GM04504 (cell line): Measurements from ENCODE around the gene SLC5A8.

Source experiments
- DNase-seq: peaks from one replicate; pipeline ENCODE4 v3.0.0-alpha.2; 2012; ENCODE audit warnings: low read depth

Gene SLC5A8, protein sequence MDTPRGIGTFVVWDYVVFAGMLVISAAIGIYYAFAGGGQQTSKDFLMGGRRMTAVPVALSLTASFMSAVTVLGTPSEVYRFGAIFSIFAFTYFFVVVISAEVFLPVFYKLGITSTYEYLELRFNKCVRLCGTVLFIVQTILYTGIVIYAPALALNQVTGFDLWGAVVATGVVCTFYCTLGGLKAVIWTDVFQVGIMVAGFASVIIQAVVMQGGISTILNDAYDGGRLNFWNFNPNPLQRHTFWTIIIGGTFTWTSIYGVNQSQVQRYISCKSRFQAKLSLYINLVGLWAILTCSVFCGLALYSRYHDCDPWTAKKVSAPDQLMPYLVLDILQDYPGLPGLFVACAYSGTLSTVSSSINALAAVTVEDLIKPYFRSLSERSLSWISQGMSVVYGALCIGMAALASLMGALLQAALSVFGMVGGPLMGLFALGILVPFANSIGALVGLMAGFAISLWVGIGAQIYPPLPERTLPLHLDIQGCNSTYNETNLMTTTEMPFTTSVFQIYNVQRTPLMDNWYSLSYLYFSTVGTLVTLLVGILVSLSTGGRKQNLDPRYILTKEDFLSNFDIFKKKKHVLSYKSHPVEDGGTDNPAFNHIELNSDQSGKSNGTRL

DNA sequence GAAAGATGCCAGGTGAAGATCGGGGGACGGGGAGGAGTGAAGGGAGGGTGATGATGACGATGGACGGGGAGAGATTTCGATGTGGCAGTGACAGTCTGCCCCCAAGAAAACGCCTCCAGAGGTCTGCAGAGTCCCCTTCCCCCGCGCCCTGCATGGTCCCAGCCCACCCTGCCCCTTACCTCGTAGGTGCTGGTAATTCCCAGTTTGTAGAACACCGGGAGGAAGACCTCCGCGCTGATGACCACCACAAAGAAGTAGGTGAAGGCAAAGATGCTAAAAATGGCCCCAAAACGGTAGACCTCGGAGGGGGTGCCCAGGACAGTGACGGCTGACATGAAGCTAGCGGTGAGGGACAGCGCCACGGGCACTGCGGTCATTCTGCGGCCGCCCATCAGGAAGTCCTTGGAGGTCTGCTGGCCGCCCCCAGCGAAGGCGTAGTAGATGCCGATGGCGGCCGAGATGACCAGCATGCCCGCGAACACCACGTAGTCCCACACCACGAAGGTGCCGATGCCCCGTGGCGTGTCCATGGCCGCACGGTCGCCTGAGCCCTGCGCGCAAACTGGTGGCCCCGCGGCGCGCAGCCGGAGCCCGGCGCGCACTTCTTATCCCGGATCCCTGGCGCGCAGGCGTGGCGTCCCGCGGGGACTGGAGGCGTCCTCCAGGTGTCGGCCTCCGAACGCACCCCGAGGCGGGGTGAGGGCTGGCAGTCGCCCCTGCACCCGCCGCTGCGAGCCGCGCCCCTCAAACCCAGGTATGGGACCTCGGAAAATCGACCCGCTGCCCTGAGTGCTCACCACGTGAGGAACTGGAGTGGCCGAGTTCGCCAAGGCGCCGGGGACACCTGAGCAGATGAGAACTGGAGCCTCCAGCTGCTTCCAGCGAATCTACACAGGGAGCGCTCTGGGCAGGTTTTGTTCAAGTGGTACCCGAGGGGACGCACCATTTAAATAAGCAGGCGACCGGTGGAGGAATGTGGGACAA is at the start of gene SLC5A8:
Gene SLC5A8 (minus strand): TSS at position 920 of the 984 bp plus-strand sequence. CDS start 390 bp downstream, at position 530.
- no peak for DNase-seq

DNA sequence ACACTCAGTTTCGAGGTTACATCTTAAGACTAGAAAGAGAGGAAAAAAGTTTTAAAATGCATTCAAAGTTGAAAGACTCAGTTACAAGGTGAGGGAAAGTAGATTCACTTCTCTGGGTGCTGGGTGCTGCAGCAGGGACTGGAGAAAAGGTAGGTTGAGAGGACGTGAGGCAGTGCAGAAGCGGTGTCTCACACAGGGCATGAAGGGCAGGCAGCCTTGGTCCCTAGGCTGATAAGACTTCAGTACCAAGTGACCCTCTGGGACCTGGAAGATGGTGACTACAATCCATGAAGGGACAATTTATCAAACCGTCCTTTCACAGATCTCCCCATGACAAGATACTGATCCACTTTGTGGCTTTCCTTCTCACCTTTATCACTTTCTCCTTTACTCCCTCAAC is 47.3 kb upstream of the SLC5A8 start:
- no peak for DNase-seq

DNA sequence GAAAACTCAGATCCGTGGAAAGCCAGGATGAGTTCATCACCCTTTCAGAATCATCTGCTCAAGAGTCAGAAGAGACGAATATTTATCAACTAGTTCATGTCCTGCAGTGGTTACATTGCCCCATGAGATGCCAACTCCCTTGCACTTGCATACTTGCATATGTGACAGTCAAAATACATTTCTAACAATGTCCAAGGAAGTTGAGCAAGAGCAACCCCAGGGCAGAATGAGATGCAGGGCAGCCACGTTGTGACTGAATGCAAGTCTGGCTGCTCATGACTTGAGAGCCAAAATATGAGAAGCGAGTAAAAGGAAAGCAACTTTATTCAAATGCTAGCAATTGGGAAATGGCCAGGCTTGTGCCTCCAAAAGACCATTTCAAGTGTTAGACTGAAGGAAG is 46.2 kb upstream of the SLC5A8 start:
- no peak for DNase-seq

DNA sequence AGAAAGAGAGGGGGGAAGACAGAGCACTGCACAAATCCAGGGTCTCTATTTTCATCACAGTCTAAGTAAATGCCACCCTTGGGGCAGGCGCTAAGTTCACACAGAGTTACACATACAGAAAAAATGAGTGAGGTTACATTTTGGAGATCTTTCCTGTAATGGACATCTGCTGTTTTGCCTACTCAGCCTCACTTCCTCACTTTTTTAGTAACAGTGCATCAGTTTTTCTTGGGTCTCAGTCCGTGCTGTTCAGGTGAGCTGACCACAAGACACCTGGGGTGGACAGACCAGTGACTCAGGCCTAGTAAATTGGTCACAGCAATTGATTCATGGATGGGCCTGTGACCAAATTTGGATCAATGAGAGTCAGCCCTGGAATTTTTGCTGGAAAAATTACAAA is 33.6 kb upstream of the SLC5A8 start:
- no peak for DNase-seq

DNA sequence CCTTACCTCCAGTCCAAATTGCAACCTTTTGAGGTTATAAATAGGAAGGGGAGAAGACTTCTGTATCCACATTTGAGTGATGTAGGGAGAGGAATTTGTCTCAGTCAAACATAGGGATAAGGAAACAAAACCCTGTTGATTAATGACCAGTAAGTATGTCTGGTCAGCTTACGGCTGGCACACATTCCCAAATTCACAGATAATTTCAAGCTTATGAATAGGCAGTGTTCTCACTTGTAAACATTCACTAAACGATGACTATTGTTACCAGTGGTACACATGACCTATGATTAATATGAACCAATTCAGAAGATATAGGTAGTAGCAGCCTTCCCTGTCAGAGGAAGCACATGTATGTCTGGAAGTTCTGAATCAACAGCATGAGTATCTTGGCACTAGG is 33.0 kb upstream of the SLC5A8 start:
- no peak for DNase-seq

DNA sequence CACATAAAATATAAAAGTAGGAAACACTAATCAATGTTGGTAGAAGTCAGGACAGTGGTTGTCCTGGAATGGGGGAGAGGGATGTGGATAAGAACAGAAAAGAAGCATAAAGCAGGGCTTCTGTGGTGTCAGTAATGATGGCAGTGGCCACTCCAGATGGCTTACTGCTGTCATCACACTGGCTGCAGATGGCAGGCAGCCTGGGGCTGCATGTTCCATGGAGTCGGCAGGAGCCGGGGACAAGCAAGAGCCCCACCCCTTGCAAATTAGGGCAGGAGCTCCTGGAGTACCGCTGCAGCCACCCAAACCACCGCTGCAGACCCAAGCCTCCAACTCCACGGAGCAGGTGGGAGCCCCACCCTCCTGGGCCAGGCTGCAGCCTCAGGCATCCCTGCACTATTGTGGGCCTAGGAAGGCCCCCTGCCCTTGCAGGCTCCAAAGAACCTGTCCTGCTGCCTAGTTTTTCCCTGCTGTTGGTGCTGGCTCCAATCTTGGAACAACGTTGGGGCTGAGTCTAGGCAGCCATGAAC is 28.8 kb upstream of the SLC5A8 start:
- no peak for DNase-seq

DNA sequence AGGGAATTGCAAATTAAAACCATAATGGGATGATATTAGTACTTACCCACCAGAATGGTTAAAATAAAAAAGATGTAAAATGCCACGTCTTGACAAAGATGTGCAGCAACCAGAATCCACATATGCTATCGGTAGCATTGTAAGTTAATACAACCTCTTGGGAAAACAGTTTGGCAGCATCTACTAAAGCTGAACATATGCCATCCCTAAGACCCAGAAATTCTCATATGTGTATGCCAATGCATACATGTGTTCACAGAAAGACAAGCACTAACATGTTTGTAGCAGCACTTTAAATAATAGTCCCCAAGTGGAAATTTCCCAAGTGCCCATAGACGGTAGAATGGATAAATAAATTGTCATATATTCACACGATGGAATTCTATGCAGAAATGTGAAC is 28.3 kb upstream of the SLC5A8 start:
- no peak for DNase-seq

DNA sequence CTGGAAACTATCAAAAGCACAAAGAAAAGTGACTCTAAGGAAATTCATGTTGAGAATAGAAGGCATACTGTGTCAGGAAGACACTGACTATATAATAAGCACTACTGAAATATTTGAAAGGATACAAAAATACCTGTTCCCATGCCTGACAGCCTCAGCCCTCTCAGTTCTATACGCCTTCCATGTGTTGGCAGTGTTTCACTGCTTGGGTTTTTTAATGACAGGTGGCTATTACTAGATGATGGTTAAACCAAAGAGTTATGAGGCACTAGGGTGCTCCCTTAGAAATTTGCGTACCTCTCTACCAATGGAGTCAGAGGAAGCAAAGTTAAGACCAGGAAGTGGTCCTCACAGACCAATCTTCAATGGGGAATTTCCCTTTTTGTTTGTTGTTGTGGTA is 25.6 kb upstream of the SLC5A8 start:
- no peak for DNase-seq

DNA sequence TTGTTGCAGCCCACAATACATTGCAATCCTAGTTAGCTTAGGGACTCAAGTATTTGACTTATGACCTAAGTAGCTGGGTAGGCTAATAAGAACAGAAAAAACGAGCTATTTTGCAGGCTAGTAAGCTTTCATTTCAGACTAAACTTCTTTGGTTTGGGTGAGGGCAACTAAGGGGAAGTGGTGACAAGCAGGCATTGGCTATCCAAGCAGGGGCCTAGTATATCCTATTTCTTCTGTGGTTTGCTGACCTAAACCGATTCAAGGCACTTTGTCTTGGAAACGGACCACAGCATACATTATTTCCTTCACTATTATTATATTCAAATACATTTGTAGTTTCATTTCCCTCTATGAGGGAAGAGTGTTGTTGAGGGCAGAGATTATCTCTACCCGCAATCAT is 21.6 kb upstream of the SLC5A8 start:
- no peak for DNase-seq

DNA sequence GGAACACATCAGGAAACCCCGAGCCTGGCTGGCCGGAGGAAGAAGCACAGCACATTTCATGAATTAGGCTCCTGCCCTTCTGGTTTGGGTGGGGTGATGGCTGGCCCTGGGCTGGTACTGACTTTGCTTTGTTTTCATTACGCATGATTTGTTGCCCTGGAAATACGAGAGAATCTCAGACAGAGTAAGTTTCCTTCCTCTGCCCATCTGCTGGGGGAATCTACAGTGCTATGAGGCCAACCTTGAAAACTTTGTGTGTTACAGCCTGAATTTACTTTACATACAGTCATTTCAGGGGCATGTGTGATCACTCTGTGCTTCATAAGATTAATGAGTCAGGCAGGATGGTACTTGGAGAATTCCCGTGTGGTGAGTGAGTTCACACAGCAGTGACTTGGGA is 20.5 kb upstream of the SLC5A8 start:
- DNase-seq: peak; percentile 42

DNA sequence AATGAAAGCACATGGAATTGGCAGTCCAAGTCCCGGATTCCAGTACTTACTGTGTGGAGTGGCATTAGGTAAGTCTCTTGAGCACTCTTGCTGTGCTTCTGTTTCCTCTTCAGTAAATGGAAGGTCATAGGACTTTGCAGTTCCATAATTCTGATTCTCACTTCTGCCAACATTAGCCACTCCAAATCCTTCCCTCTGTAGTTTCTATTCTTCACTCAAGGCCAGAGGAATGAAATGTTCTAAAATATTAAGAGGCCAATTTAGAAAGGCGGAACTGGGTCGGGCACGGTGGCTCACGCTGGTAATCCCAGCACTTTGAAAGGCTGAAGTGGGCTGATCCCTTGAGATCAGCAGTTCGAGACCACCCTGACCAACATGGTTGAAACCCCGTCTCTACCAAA is 19.8 kb upstream of the SLC5A8 start:
- no peak for DNase-seq

DNA sequence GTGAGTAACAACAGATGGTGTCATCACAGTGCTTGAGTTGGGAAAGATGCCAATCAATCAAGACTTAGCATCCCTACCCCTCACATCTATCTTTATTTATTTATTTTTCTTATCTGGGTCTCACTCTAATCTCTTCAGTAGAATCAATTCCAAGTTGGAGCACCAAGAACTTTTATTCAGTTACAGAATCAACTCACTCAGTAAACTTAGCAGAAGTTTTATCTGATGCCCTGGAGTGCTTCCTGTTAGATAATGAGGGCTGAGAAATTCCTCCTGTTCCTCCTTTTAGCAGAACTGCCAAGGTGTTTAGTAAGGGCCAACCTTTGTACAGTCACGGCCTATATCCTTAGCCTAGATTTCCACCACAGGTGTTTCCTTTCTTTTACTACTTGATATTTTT is 11.3 kb upstream of the SLC5A8 start:
- no peak for DNase-seq

DNA sequence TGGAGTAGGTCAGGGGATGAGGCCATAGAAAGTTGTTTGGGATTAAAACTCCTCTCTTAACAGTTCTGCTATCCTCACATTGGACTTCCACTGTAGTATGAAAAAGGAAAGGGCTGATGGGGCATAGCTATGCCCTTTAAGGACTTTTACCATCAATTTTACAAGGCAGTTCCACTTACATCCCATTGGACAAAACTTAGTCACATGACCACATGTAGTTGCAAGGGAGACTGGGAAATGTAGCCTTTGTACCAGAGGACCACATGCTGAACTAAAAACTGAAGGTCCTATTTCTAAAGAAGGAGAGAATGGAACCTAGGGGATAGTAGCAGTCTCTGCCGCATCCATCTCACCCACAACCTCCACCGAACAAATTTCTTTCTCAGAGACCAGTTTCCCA is 6.8 kb upstream of the SLC5A8 start:
- DNase-seq: no peak

DNA sequence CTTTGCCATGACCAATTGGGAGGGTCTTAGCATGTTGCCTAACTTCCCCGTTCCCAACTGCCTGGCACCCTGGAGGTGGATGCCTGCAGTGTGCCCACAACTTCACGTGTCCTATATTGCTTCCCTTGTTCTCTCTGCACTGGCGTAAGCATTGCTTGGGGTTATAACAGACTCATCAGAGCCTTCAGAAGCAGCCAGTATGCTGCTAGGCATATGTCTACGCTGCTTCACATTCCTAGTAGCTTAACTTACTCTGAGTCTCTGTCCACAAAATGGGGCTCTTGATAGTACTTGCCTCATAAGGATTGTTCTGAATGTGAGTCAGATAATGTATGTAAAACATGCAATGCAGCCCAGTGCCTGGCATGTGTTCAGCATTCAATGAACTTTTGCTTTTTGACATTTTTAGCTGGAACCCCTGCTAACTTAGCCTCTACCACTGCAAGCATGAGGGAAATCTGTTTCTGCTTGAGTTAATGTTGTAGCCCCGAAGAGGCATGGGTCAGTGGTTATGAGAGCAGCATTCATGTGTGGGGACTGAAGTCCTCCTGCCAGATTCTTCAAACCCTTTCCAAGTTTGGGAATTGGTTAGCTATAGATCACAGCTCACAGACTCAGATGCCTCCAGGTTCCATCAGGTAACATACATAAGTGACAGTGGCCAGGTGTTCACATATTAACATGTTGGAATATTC is 2.8 kb downstream of the SLC5A8 start:
- DNase-seq: no peak

DNA sequence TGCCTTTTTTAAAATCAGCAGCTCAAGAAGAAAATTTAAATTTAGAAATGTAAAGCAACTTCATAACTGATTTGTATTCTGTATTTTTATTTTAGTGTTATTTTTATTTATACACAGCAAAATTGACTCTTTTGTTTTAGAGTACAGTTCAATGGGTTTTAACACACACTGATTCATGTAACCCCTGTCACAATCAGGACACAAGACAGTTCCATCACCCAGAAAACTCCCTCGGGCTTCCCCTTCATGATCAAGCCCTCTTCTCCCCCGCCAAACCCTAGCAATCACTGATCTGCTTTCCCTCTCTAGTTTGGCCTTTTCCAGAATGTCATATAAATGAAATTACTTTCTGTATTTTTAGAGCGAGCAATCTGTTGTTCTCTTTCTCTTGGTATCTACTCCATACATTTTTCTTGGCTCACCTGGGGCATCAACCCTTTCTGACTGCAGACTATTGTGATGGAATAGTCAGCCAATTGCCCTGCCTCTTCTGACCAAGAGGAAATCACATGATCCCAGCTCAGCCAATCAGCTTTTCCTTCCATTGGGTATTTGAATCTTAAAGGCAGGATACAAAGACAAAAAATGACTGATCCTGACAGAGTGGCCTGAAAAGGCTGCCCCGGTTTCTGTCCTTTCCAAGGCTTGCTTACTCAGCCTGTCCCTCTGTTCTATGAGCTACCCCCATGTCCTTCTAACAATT is 5.3 kb downstream of the SLC5A8 start:
- DNase-seq: no peak

DNA sequence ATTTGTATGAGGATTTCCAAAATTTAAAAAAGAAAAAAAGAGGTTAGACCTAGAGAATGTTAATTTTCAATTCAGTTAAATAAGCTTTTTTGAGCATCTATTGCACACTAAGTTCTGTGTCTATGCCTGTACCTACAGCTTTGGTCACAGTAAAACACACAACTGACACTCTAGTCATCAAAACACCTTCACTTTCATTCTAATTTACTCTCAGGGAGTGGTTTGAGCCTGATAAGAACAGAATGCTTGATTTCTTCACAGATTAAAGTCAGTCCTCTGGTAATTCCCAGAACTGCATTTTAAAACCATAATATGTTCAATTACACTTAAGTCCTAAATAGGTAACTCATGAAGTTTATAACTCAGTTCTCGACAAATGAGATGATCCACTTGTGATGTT is 9.2 kb downstream of the SLC5A8 start:
- DNase-seq: no peak

DNA sequence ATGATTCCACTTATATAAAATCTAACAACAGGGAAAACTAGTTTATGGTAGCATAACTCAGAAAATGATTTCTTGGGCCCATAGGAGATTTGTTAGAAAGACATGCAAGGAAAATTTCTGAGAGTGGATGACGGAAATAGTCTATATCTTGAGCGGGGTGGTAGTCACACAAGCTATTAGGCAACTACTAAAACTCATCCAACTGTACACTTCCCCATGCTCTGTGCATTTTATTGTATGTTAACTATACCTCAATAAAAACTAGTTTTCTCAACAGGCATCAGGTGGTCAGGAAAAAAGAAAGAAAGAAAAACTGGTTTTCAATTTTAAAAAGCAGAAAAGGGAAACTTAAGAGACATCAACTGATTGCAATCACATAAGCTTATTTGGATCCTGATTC is 9.9 kb downstream of the SLC5A8 start:
- DNase-seq: no peak

DNA sequence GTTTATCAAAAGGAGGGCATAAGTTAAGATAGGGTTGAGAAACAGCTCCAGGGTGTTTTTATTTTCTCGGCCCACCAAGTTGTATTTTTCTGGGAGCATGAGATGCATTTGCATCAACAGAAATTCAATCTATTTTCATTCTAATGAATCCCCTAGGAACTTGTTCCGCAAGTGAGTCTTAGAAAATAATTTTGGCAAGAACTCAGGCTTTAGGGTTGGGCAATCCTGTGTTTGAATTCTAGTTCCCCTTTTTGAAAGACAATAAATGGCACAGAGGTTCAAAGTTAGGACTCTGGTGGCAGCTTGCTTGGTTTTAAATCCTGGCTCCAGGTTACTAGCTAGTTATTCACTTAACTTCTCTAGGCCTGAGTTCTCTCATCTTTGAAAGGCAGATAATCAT is 23.7 kb downstream of the SLC5A8 start:
- DNase-seq: no peak

DNA sequence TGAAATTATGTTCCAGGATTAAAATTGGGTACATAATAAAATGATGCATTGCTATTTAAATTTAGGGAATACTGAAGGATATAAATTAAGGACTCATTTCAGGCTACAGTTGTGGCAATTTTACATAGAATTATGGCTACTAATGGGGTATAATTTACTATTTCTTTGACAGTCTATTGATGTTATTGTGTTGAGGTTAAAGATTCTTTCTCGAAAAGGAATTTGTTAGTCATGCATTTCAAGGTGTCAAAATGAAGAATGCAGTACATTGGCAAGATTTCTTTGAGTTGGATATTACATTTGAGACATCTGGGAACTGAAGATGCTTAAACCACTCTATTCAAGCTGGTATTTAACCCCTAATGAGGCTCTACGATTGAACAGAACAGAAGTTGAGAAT is 28.3 kb downstream of the SLC5A8 start:
- DNase-seq: peak; percentile 23

DNA sequence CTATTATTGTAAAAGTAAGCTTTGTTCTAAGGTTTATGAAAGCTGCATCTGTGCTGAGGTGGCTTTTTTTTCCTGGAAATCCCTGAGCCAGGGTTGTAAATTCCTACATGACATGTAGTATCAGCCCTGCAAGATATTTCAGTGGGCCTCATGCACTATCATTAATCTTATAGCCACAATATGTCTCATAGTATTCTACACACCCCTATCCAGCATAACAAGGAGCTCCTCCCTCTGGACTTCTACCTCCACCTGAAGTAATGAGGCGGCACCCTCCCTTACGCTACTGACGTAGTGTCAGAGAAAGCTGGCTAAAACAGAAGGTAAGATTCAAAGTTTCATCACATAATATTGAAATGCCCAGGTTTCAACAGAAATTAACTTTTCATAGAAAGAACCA is 35.5 kb downstream of the SLC5A8 start:
- no peak for DNase-seq

DNA sequence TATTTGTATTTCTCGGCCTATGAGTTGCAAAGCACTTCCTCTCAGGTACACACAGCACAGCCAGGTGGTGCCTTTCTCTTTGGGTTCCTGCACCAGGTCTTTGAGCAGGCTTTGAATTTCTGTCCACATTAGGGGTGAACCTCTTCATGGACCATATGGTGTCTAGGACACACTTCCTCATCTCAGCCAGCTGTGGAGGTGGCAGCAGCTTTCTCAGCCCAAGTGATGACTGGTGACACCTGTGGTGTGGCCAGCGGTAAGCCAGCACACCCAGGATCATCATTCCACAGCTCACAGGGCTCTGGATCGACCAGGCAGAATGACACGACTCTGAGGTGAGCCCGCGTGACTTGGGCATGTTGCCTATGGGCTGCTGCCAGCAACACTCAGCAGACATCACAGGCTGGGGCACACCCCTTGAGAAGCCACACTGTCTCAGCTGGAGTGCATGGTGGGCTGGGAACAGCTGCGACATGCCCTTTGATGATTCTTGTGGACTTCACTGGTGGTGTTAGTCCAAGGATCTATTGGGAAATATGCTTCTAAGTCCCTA is 36.8 kb downstream of the SLC5A8 start:
- no peak for DNase-seq
